NCI-H1417 treated with DMSO at 0.1 percent for 48 hours (cell line): ENCODE measurements around the gene SECISBP2.
"Not testable (repeated sequence)": the region's sequence is repeated elsewhere in the genome, so short reads cannot be mapped to it uniquely, and the experiment has no call there.

Source experiments
- DNase-seq: peaks from one replicate; lab custom pipeline; 2025; lab: John Stamatoyannopoulos, UW

Gene SECISBP2

GRCh38 chr9:89318123-89319014 lies at the start of gene SECISBP2:
Gene SECISBP2 (plus strand): TSS chr9:89318500. CDS start chr9:89318577, 77 bp downstream.
- peak; percentile 90 for DNase-seq

GRCh38 chr9:89273528-89274279 lies 44.6 kb upstream of the SECISBP2 start:
- DNase-seq: no peak

DNA sequence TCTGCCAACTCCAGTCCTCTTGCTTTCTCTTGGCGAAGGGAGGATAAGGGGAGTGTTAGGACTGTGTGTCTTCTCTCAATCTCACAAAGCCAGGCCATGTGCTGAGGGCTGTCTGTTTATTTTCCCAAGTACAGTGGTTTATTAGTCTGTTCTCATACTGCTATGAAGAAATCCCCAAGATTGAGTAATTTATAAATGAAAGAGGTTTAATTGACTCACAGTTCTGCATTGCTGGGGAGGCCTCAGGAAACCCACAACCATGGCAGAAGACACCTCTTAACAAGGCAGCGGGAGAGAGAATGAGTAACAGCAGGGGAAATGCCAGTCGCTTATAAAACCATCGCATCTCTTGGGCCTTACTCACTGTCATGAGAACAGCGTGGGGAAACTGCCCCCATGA lies 43.5 kb upstream of the SECISBP2 start:
- no peak for DNase-seq

- not testable (repeated sequence) for DNase-seq
Measured at GRCh38 chr9:89276040-89276439, 42.3 kb upstream of the SECISBP2 start.

DNA sequence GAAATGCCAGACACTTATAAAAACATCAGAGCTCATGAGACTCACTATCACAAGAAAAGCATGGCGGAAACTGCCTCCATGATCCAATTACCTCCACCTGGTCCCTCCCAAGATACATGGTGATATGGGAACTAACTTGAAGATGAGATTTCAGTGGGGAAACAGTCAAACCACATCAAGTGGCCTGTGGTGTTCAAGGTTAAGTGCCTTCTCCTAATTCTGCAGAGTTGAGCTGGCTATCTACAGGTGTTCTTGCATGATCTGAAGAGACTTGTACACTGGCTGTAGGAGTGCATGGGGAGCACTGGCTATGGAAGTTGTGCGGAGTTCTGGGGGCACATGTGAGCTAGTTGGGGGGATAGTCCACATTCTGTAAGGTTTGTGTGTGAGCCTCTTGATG lies 41.3 kb upstream of the SECISBP2 start:
- no peak for DNase-seq

GRCh38 chr9:89277454-89277853 lies 40.8 kb upstream of the SECISBP2 start:
- DNase-seq: no peak

- DNase-seq: no peak
Measured at GRCh38 chr9:89278551-89278950, 39.7 kb upstream of the SECISBP2 start.

DNA sequence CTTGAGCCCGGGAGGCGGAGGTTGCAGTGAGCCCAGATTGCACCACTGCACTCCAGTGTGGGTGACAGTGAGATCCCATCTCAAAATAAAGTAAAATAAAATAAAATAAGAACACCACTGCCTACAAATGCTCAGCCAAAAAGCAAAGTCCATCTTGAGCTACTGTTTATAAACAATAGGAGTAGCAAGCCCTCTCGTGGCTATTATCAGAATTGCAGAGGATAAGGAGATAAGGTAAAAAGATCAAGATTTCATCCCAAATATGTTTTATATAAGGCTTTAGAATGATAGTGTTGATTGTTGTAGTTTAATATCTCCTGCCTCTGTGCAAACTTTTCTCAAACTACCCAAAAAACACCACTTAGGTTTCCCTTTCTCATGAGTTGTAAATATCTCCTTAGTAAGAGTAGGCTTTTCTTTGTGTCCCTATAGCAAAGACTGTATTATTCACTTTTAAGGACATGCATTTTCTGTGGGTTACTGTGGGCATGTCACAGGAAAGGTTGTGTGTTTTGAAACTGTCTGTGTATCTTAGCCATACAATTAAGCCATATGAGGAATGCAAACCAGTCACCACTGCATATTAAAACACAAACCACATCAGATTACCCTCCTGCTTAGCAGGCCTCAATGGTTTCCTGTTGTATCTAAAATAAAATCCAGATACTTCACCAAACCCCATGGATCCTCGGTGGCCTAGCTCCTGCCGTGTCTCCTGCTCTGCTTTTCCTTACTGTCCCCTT lies 39.1 kb upstream of the SECISBP2 start:
- DNase-seq: peak; percentile 14

- no peak for DNase-seq
Measured at GRCh38 chr9:89281106-89281505, 37.2 kb upstream of the SECISBP2 start.

- DNase-seq: not testable (repeated sequence)
Measured at GRCh38 chr9:89282248-89282968, 35.9 kb upstream of the SECISBP2 start.

GRCh38 chr9:89284076-89284475 lies 34.2 kb upstream of the SECISBP2 start:
- no peak for DNase-seq

DNA sequence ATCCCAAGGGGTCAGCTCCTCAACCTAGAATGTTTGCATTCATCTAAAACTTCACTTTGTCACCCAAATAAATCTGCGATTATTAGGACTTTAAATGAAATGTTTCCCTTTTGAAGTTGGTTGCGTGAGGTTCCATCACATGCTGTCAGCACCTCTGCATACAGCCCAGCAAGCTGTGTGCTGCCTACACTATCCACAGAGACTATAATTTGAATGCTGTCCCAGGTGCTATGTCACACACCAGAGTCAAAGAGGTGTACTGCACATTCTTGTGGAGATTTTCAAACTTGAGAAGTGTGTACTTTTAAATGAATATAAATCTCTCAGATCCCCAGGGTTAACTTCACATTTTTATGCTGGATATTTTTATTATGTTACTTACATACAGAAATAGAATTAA lies 26.6 kb upstream of the SECISBP2 start:
- no peak for DNase-seq

DNA sequence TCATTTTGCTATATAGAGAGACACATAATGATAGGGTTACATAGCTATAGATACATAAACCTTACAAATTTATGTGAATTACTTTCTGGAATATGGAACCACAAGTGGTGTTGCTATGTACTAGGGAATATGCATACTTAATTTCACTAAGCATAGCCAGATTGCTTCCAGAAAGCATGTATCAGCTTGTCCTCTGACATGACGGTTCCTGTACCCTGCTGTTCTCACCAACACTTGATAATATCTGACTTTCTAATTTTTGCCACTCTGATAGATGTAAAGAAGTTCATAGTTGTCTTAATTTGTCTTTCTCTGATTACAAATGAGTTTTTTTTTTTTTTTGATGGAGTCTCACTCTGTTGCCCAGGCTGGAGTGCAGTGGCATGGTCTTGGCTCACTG lies 25.3 kb upstream of the SECISBP2 start:
- DNase-seq: no peak

- DNase-seq: no peak
Measured at GRCh38 chr9:89295400-89295799, 22.9 kb upstream of the SECISBP2 start.

- DNase-seq: not testable (repeated sequence)
Measured at GRCh38 chr9:89301996-89302395, 16.3 kb upstream of the SECISBP2 start.

DNA sequence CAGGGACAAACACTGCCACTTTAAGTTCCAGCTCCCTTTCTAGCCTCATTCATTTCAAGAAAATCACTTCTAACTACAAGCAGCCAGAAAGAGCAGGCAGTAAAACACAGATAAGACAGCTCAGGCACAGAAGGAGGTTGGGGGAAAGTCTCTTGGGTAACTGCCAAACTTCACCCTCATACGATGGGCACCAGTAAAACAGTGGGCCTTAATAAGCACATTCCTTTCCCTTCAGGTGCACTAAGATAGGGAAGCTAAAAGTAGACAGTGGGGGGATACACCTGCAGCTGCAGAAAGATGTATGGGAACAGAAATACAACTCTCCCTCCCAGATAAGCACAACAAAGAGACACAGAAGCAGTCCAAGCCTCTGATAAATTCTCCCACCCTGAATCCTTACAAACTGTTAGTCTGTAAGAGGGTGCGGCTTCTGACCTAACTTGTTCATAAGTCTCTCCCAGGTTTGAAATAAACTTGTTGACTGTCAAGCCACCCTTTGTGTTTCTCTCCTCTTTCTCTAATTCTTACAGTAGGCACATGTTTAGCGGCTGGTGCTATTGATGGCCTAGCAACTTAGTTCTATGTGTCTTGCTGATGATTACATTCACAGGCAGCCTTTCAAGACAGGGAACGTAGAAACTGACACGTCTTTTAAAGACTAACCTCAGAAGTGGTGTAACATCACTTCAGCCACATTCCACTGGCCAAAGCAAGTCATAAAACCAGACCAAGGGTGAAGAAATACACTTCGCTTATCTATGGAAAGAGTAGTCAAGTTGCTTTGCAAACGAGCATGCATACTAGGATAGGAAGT lies 14.1 kb upstream of the SECISBP2 start:
- no peak for DNase-seq

GRCh38 chr9:89304834-89305188 lies 13.5 kb upstream of the SECISBP2 start:
- DNase-seq: no peak

GRCh38 chr9:89305868-89306267 lies 12.4 kb upstream of the SECISBP2 start:
- no peak for DNase-seq

GRCh38 chr9:89309166-89309565 lies 9.1 kb upstream of the SECISBP2 start:
- no peak for DNase-seq

DNA sequence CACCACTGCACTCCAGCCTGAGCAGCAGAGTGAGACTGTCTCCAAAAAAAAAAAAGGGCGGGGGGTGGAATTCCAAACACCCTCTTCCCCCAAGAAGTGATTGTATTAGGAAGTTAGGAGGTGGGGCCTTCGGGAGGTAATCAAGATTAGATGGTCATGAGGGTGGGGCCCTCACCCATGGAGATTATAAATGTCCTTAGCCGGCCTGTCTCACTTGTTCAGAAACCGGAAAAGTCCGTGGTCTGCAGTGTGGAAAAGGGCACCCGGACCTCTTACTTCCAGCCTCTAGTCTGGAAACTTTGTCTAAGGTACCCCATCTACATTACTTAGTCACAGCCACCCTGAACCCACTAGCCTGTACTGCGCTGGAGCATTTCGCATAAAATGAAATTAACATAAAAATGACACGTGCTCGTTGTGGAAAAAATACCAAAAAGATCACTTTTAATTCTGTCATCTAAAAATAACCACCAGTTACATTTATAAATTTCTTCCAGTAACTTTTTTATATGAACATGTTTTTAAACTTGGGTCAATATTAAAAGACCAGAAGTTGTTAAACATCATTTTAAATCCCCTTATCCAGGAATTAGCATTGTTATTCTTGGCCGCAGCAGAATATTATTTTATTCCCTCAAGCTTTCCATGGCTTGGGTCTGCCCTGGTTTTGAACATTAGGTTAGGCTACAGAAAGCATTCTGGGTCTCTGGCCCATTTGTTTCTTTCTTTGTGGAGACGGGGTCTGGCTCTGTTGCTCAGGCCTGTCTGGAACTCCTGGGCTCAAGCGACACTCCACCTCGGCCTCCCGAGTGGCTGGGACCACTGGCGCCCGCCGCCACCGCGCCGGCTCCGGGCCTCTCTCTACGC lies 8.5 kb upstream of the SECISBP2 start:
- DNase-seq: no peak
